OCI-LY3 (cell line): Measurements from ENCODE around the gene P2RX3.

Experiments
- CTCF ChIP-seq: fragments of 200-600, 300-600 bp; sonication (generic); IDR thresholded peaks from 2 replicates; pipeline ENCODE4 v1.5.1; 2014; ENCODE audit warnings: antibody characterized with exemption, low read length, low read depth
- EZH2phosphoT487 ChIP-seq: fragments of 200-600 bp; shearing (Covaris generic); IDR thresholded peaks from 2 replicates; pipeline ENCODE4 v1.6.1; 2018; ENCODE audit warnings: antibody characterized with exemption, mixed run types, low read depth

- TF ChIP-seq CTCF: peak; percentile 30
- TF ChIP-seq EZH2phosphoT487: no peak
These were observed 6.7 kb downstream of the P2RX3 start for GRCh38 chr11:57344826-57345225.
